ENCODE measurements around the gene CCP110. TPM values are rescaled to one million over a fixed set of nuclear protein-coding genes. Genes with fewer than 3 reads are reported as not detected.

Gene CCP110
- total RNA-seq, 1 donor from 2014 or later, result 14.7 TPM

DNA sequence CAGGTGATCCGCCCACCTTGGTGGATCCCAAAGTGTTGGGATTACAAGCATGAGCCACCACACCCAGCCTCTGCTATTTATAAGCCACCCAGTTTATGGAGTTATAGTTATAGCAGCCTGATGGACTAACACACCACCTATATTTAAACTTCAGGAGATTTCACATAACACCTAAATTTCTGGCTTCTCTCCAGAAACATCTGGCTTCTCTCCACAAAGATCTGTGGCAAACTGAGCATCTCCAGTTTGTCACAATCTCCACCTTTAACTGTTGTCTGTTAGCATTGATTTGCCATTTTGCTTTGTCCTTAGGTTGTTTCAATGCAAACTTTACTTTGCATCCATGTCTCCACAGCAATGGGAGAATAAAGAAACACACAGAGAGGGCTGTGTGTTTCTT is 41.5 kb upstream of the CCP110 start:
- no peaks in the 10 kb centered on the region for H3K4me1 ChIP-seq (ENCODE audit: insufficient read depth, low read length)
- H3K9me3 ChIP-seq (ENCODE audit: insufficient read depth, low read depth, low read length), result no peaks in the 10 kb centered on the region
- FAIRE-seq (no peak), DNase-seq (ENCODE audit: low read depth) (no peak)
- H3K36me3 ChIP-seq (ENCODE audit: insufficient read depth, low read length), result no peaks in the 10 kb centered on the region
- no peak overlapping the region for H3K27ac ChIP-seq (ENCODE audit: low read depth, low read length)
- Mint-ChIP-seq H3K36me3 (ENCODE audit: low read depth, unreplicated experiment) (no peaks in the 10 kb centered on the region), H3K27ac (ENCODE audit: unreplicated experiment) (no peak overlapping the region), H3K4me3 (ENCODE audit: unreplicated experiment) (no peak overlapping the region), H3K27me3 (ENCODE audit: low read depth, unreplicated experiment) (peaks cover 4% of the 10 kb centered on the region), H3K9me3 (ENCODE audit: unreplicated experiment) (no peaks in the 10 kb centered on the region), H3K4me1 (ENCODE audit: low read depth, unreplicated experiment) (no peaks in the 10 kb centered on the region)
- no peaks in the 10 kb centered on the region for H4K20me1 ChIP-seq (ENCODE audit: insufficient read depth, low read length)
- no peak overlapping the region for H3K4me3 ChIP-seq (ENCODE audit: insufficient read depth, low read depth, low read length)
- no peak for TF ChIP-seq EZH2 (IDR thresholded peaks at IDR 0.05; ENCODE audit: insufficient read depth, low read length)
- TF ChIP-seq, protein P1, sequence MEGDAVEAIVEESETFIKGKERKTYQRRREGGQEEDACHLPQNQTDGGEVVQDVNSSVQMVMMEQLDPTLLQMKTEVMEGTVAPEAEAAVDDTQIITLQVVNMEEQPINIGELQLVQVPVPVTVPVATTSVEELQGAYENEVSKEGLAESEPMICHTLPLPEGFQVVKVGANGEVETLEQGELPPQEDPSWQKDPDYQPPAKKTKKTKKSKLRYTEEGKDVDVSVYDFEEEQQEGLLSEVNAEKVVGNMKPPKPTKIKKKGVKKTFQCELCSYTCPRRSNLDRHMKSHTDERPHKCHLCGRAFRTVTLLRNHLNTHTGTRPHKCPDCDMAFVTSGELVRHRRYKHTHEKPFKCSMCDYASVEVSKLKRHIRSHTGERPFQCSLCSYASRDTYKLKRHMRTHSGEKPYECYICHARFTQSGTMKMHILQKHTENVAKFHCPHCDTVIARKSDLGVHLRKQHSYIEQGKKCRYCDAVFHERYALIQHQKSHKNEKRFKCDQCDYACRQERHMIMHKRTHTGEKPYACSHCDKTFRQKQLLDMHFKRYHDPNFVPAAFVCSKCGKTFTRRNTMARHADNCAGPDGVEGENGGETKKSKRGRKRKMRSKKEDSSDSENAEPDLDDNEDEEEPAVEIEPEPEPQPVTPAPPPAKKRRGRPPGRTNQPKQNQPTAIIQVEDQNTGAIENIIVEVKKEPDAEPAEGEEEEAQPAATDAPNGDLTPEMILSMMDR (IDR thresholded peaks at IDR 0.05; ENCODE audit: insufficient read depth, low read depth, low read length), result no peak
- no peaks in the 10 kb centered on the region for H3K79me2 ChIP-seq (ENCODE audit: insufficient read depth, low read length)
- no peak overlapping the region for H3K9ac ChIP-seq (ENCODE audit: low read length)
- no peak overlapping the region for H2AFZ ChIP-seq (ENCODE audit: low read depth, low read length)
- H3K4me2 ChIP-seq (ENCODE audit: low read length), result no peak overlapping the region
- H3K27me3 ChIP-seq (ENCODE audit: insufficient read depth, low read length), result no peaks in the 10 kb centered on the region

GRCh38 chr16:19484096-19484495 is 39.6 kb upstream of the CCP110 start:
- Mint-ChIP-seq H3K4me3 (ENCODE audit: unreplicated experiment) (no peak overlapping the region), H3K9me3 (ENCODE audit: unreplicated experiment) (no peaks in the 10 kb centered on the region), H3K27me3 (ENCODE audit: low read depth, unreplicated experiment) (peaks cover 5% of the 10 kb centered on the region), H3K27ac (ENCODE audit: unreplicated experiment) (no peak overlapping the region), H3K36me3 (ENCODE audit: low read depth, unreplicated experiment) (peaks cover 4% of the 10 kb centered on the region), H3K4me1 (ENCODE audit: low read depth, unreplicated experiment) (no peaks in the 10 kb centered on the region)
- no peaks in the 10 kb centered on the region for H3K36me3 ChIP-seq (ENCODE audit: insufficient read depth, low read length)
- TF ChIP-seq, protein P1 (IDR thresholded peaks at IDR 0.05; ENCODE audit: insufficient read depth, low read depth, low read length), result no peak
- TF ChIP-seq EZH2 (IDR thresholded peaks at IDR 0.05; ENCODE audit: insufficient read depth, low read length), result no peak
- no peak overlapping the region for H2AFZ ChIP-seq (ENCODE audit: low read depth, low read length)
- no peaks in the 10 kb centered on the region for H3K9me3 ChIP-seq (ENCODE audit: insufficient read depth, low read depth, low read length)
- no peak for FAIRE-seq
- H3K4me1 ChIP-seq (ENCODE audit: insufficient read depth, low read length), result no peaks in the 10 kb centered on the region
- H3K79me2 ChIP-seq (ENCODE audit: insufficient read depth, low read length), result no peaks in the 10 kb centered on the region
- no peak overlapping the region for H3K4me2 ChIP-seq (ENCODE audit: low read length)
- no peaks in the 10 kb centered on the region for H3K27me3 ChIP-seq (ENCODE audit: insufficient read depth, low read length)
- H3K4me3 ChIP-seq (ENCODE audit: insufficient read depth, low read depth, low read length), result no peak overlapping the region
- no peak overlapping the region for H3K9ac ChIP-seq (ENCODE audit: low read length)
- no peak for DNase-seq (ENCODE audit: low read depth)
- no peak overlapping the region for H3K27ac ChIP-seq (ENCODE audit: low read depth, low read length)
- no peaks in the 10 kb centered on the region for H4K20me1 ChIP-seq (ENCODE audit: insufficient read depth, low read length)

DNA sequence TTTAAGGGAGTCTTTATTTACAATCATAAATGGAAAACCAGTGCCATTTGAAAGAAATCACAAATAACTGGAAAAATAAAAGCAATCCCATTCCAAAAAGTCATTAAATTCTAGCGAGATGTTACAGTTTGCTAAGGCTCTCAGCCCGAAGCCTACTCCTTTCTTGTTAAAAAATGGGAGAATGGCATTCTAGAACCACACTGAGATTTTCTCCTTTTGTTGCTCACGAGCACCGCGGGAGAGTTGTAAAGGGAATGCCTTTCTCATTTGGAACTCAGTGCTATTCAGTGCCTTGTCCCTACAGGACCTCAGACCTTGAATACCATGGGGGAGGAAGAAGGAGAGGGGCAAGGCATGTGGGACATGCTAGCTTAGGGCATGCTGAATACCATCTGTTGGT is 38.1 kb upstream of the CCP110 start:
- no peak overlapping the region for H2AFZ ChIP-seq (ENCODE audit: low read depth, low read length)
- no peak for DNase-seq (ENCODE audit: low read depth)
- no peak overlapping the region for H3K27ac ChIP-seq (ENCODE audit: low read depth, low read length)
- no peak overlapping the region for H3K4me3 ChIP-seq (ENCODE audit: insufficient read depth, low read depth, low read length)
- H4K20me1 ChIP-seq (ENCODE audit: insufficient read depth, low read length), result no peaks in the 10 kb centered on the region
- H3K9me3 Mint-ChIP-seq (ENCODE audit: unreplicated experiment), result no peaks in the 10 kb centered on the region
- no peak for FAIRE-seq
- no peaks in the 10 kb centered on the region for H3K36me3 ChIP-seq (ENCODE audit: insufficient read depth, low read length)
- no peaks in the 10 kb centered on the region for H3K9me3 ChIP-seq (ENCODE audit: insufficient read depth, low read depth, low read length)
- no peak overlapping the region for H3K4me2 ChIP-seq (ENCODE audit: low read length)
- H3K4me3 Mint-ChIP-seq (ENCODE audit: unreplicated experiment), result no peak overlapping the region
- H3K9ac ChIP-seq (ENCODE audit: low read length), result no peak overlapping the region
- H3K4me1 ChIP-seq (ENCODE audit: insufficient read depth, low read length), result no peaks in the 10 kb centered on the region
- TF ChIP-seq EZH2 (IDR thresholded peaks at IDR 0.05; ENCODE audit: insufficient read depth, low read length), result no peak
- TF ChIP-seq, protein P1 (IDR thresholded peaks at IDR 0.05; ENCODE audit: insufficient read depth, low read depth, low read length), result no peak
- peaks cover 4% of the 10 kb centered on the region for H3K36me3 Mint-ChIP-seq (ENCODE audit: low read depth, unreplicated experiment)
- no peak overlapping the region for H3K27ac Mint-ChIP-seq (ENCODE audit: unreplicated experiment)
- H3K27me3 Mint-ChIP-seq (ENCODE audit: low read depth, unreplicated experiment), result peaks cover 5% of the 10 kb centered on the region
- no peaks in the 10 kb centered on the region for H3K4me1 Mint-ChIP-seq (ENCODE audit: low read depth, unreplicated experiment)
- H3K27me3 ChIP-seq (ENCODE audit: insufficient read depth, low read length), result no peaks in the 10 kb centered on the region
- H3K79me2 ChIP-seq (ENCODE audit: insufficient read depth, low read length), result no peaks in the 10 kb centered on the region
